IMR-90 (cell line): ENCODE measurements around the gene WBP2NL. TPM values are rescaled to one million over a fixed set of nuclear protein-coding genes. Genes with fewer than 3 reads are reported as not detected.

Experiments
- ATAC-seq: fragments of 200-7000 bp; cut with Tn5 transposase; 2 replicates; pipeline ENCODE4 v1.9.1; 2020; ENCODE audit warnings: low read depth, mild to moderate bottlenecking, moderate library complexity
- BruUV-seq: library from RNA; stranded (reverse); fragments of 400-500 nt; replicated peaks from 2 replicates; lab custom pipeline; 2021; lab: Mats Ljungman, UMichigan
- CTCF ChIA-PET: fragments of 300-600 bp; formaldehyde crosslinking; extraction: SDS; loops from one replicate; lab custom pipeline; 2021; ENCODE audit warnings: antibody characterized with exemption; lab: Yijun Ruan, JAX
- POLR2A ChIA-PET: fragments of 300-600 bp; sonication (Branson Sonifier 250); formaldehyde crosslinking; loops from one replicate; lab custom pipeline; 2022; ENCODE audit warnings: antibody characterized with exemption; ENCODE audit not compliant: unreplicated experiment; lab: Charles Lee
- DNase-seq: peaks from one replicate; pipeline ENCODE4 v3.0.0; 2013
- H2AFZ ChIP-seq: replicated peaks from 2 replicates; pipeline ENCODE3; 2013; ENCODE audit warnings: low read length, mild to moderate bottlenecking; ENCODE audit not compliant: poor library complexity
- H2AK5ac ChIP-seq: 2 replicates; pipeline ENCODE4 v1.6.1; 2013; ENCODE audit warnings: low read depth, low read length, inconsistent platforms
- H2AK9ac ChIP-seq: replicated peaks from 2 replicates; pipeline ENCODE3; 2013; ENCODE audit warnings: mild to moderate bottlenecking, low read depth, low read length, moderate library complexity; ENCODE audit not compliant: poor library complexity
- H2BK120ac ChIP-seq: 2 replicates; pipeline ENCODE4 v1.6.1; 2013; ENCODE audit warnings: low read depth, low read length, inconsistent platforms
- H2BK15ac ChIP-seq: 3 replicates; pipeline ENCODE4 v1.6.1; 2013; ENCODE audit warnings: low read depth, low read length, inconsistent platforms
- H2BK20ac ChIP-seq: 2 replicates; pipeline ENCODE4 v1.6.1; 2013; ENCODE audit warnings: low read depth, mild to moderate bottlenecking, inconsistent platforms, low read length, moderate library complexity
- H2BK5ac ChIP-seq: 2 replicates; pipeline ENCODE4 v1.6.1; 2013; ENCODE audit warnings: mild to moderate bottlenecking, low read depth, low read length, inconsistent platforms; ENCODE audit not compliant: poor library complexity, severe bottlenecking
- H3K14ac ChIP-seq: replicated peaks from 2 replicates; pipeline ENCODE4 v1.6.1; 2013; ENCODE audit warnings: low read depth, low read length, inconsistent platforms
- H3K18ac ChIP-seq: 2 replicates; pipeline ENCODE4 v1.6.1; 2013; ENCODE audit warnings: low read depth, low read length, control low read depth
- H3K23ac ChIP-seq: 2 replicates; pipeline ENCODE4 v1.6.1; 2013; ENCODE audit warnings: low read depth, low read length, inconsistent platforms
- H3K27ac ChIP-seq: 2 replicates; pipeline ENCODE4 v1.5.1; 2013; ENCODE audit warnings: mild to moderate bottlenecking, control low read depth, low read length; ENCODE audit not compliant: insufficient read depth
- H3K27me3 ChIP-seq: 2 replicates; pipeline ENCODE4 v1.6.1; 2013; ENCODE audit warnings: low read length; ENCODE audit not compliant: control insufficient read depth, insufficient read depth
- H3K36me3 ChIP-seq: 2 replicates; pipeline ENCODE4 v1.6.1; 2013; ENCODE audit warnings: low read length, mixed read lengths; ENCODE audit not compliant: control insufficient read depth, insufficient read depth
- H3K4ac ChIP-seq: 2 replicates; pipeline ENCODE4 v1.6.1; 2013; ENCODE audit warnings: low read depth, low read length, inconsistent platforms
- H3K4me1 ChIP-seq: 2 replicates; pipeline ENCODE4 v1.6.1; 2013; ENCODE audit warnings: low read length, mixed read lengths; ENCODE audit not compliant: control insufficient read depth, insufficient read depth
- H3K4me2 ChIP-seq: 2 replicates; pipeline ENCODE4 v1.6.1; 2013; ENCODE audit warnings: low read depth, mild to moderate bottlenecking, control low read depth, low read length, moderate library complexity
- H3K4me3 ChIP-seq: 2 replicates; pipeline ENCODE4 v1.5.1; 2013; ENCODE audit warnings: low read depth, mild to moderate bottlenecking, control low read depth, low read length, moderate library complexity; ENCODE audit not compliant: insufficient read depth
- H3K56ac ChIP-seq: 2 replicates; pipeline ENCODE4 v1.6.1; 2013; ENCODE audit warnings: low read length, inconsistent platforms; ENCODE audit not compliant: insufficient read depth; ENCODE audit errors: extremely low read depth
- H3K79me1 ChIP-seq, 2 experiments: 2 replicates each; pipeline ENCODE4 v1.6.1; 2013; ENCODE audit warnings: low read length in 2 of 2, inconsistent platforms in 1 of 2, low read depth in 1 of 2
- H3K9ac ChIP-seq: 2 replicates; pipeline ENCODE4 v1.6.1; 2013; ENCODE audit warnings: low read depth, low read length, control low read depth
- H3K9me1 ChIP-seq: 2 replicates; pipeline ENCODE4 v1.6.1; 2013; ENCODE audit warnings: low read length, inconsistent platforms; ENCODE audit not compliant: insufficient read depth
- H3K9me3 ChIP-seq: 2 replicates; pipeline ENCODE4 v1.6.1; 2013; ENCODE audit warnings: low read length; ENCODE audit not compliant: control insufficient read depth, insufficient read depth
- H4K20me1 ChIP-seq: 2 replicates; pipeline ENCODE4 v1.6.1; 2013; ENCODE audit warnings: low read length, inconsistent platforms; ENCODE audit not compliant: insufficient read depth
- H4K5ac ChIP-seq: 2 replicates; pipeline ENCODE4 v1.6.1; 2013; ENCODE audit warnings: mild to moderate bottlenecking, low read depth, low read length, control low read depth
- H4K8ac ChIP-seq, 2 experiments: 2 replicates each; pipeline ENCODE4 v1.6.1; 2013; ENCODE audit warnings: low read depth in 2 of 2, low read length in 2 of 2, control low read depth in 1 of 2, inconsistent platforms in 1 of 2
- H4K91ac ChIP-seq: 2 replicates; pipeline ENCODE4 v1.6.1; 2013; ENCODE audit warnings: low read depth, low read length, inconsistent platforms; ENCODE audit not compliant: insufficient read depth
- BHLHE40 ChIP-seq: fragments of 150-350 bp; IDR thresholded peaks from 2 replicates; pipeline ENCODE4 v1.6.1; 2016; ENCODE audit warnings: mild to moderate bottlenecking, low read depth, low read length
- MXI1 ChIP-seq: IDR thresholded peaks from 2 replicates; pipeline ENCODE4 v1.6.1; 2012; ENCODE audit warnings: low read depth, mild to moderate bottlenecking, low read length, moderate library complexity, borderline replicate concordance
- RFX5 ChIP-seq: IDR thresholded peaks from 2 replicates; pipeline ENCODE4 v1.8.0; 2012; ENCODE audit warnings: low read depth, mild to moderate bottlenecking, low read length, moderate library complexity
- WGBS, 2 experiments: methylation state at CpG; one replicate each; pipeline versions ENCODE4 v1.1.5 to v1.1.7; 2013; ENCODE audit warnings: missing lambda C conversion rate in 2 of 2; ENCODE audit not compliant: insufficient read length in 1 of 2; ENCODE audit errors: extremely low coverage in 2 of 2; 5-methylcytosine and 5-hydroxymethylcytosine counted together
- dilution Hi-C: fragments of 300-500 bp; cut with HindIII; formaldehyde crosslinking; loops from one replicate; pipeline ENCODE4 v1.14.3; 2018; ENCODE audit warnings: low sequenced_read_pairs; ENCODE audit not compliant: unreplicated experiment
- in situ Hi-C: fragments of 300-500 bp; cut with MboI; formaldehyde crosslinking; loops from 3 replicates; pipeline ENCODE4 v1.14.3; 2019; ENCODE audit warnings: low sequenced_read_pairs, inconsistent platforms, mixed read lengths
- intact Hi-C: fragments of 100-400 bp; cut with micrococcal nuclease; formaldehyde crosslinking; loops from 2 replicates; pipeline ENCODE4 v1.10.0; 2022
- polyA plus RNA-seq, 3 experiments: library from polyadenylated mRNA; depleted of rRNA; stranded (reverse); fragments of >200 nt; gene quantifications; 2 replicates each; pipeline ENCODE4 v1.2.3, GENCODE V29; 2012; ENCODE audit warnings: low replicate concordance in 1 of 3
- total RNA-seq: library from RNA; depleted of rRNA; stranded (reverse); fragments of >200 nt; gene quantifications from 2 replicates; pipeline ENCODE4 v1.2.3, GENCODE V29; 2012

Gene WBP2NL
- total and polyA plus RNA-seq, 2 of the 4 experiments (the other 2 are of a cell fraction) = not detected

GRCh38 chr22:42001706-42002105, 3.1 kb downstream of the WBP2NL start:
- ATAC-seq = no peak
- no peak overlapping the region for H2AK9ac ChIP-seq
- H2BK5ac ChIP-seq = no peak overlapping the region
- no peaks in the 10 kb centered on the region for H3K36me3 ChIP-seq
- dilution Hi-C loops (no loop called here), in situ Hi-C loops (no loop called here), intact Hi-C loops (no loop called here)
- no peaks in the 10 kb centered on the region for H3K4me1 ChIP-seq
- no peak for DNase-seq
- H2BK20ac ChIP-seq = no peak overlapping the region
- no peak overlapping the region for H4K8ac ChIP-seq
- H2BK120ac ChIP-seq = no peak overlapping the region
- H4K5ac ChIP-seq = no peak overlapping the region
- H3K18ac ChIP-seq = no peak overlapping the region
- ChIA-PET CTCF (no interaction called here), POLR2A (no interaction called here)
- H3K27me3 ChIP-seq = peaks cover 7% of the 10 kb centered on the region
- no TSS peak for BruUV-seq
- no peak overlapping the region for H2BK15ac ChIP-seq
- H3K79me1 ChIP-seq = no peaks in the 10 kb centered on the region
- H3K4me3 ChIP-seq = no peak overlapping the region
- H3K23ac ChIP-seq = no peak overlapping the region
- H3K9me1 ChIP-seq = no peaks in the 10 kb centered on the region; the same call in 1 of the 2 replicates
- H3K9ac ChIP-seq = no peak overlapping the region
- TF ChIP-seq RFX5 (no peak), BHLHE40 (no peak), MXI1 (no peak)
- H4K20me1 ChIP-seq = no peaks in the 10 kb centered on the region
- H3K9me3 ChIP-seq = no peaks in the 10 kb centered on the region; the same call in 1 of the 2 replicates
- 100% methylated on average over 3 of the region's 12 CpGs; no CpG with 5 or more reads in 1 of the 2 experiments for WGBS, 2 experiments
- no peak overlapping the region for H2AFZ ChIP-seq
- no peak overlapping the region for H4K91ac ChIP-seq
- H3K4me2 ChIP-seq = no peak overlapping the region
- no peak overlapping the region for H3K4ac ChIP-seq
- H3K14ac ChIP-seq = no peak overlapping the region
- no peak overlapping the region for H2AK5ac ChIP-seq
- H3K56ac ChIP-seq = no peak overlapping the region
- H3K27ac ChIP-seq = no peak overlapping the region
